ENCODE results near the gene NEK4.

DNA sequence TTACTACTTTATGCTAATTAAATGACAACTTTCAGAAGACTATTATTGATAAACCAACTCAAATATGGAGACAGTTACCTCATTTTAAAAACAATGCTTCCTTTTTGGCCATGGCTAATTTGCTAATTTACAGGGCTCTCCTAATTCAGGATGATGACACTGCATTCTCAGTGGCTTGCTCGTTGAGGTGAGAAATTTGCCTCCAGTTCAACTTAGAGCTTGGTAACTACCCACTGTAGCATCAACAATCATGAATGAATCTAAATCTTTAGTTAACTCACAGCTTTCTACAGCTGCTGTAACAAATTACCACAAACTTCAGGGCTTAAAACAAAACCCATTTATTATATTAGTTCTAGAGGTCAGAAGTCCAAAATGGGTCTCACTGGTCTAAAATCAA is 99.1 kb downstream of the NEK4 start:
- TF ChIP-seq, protein P1, sequence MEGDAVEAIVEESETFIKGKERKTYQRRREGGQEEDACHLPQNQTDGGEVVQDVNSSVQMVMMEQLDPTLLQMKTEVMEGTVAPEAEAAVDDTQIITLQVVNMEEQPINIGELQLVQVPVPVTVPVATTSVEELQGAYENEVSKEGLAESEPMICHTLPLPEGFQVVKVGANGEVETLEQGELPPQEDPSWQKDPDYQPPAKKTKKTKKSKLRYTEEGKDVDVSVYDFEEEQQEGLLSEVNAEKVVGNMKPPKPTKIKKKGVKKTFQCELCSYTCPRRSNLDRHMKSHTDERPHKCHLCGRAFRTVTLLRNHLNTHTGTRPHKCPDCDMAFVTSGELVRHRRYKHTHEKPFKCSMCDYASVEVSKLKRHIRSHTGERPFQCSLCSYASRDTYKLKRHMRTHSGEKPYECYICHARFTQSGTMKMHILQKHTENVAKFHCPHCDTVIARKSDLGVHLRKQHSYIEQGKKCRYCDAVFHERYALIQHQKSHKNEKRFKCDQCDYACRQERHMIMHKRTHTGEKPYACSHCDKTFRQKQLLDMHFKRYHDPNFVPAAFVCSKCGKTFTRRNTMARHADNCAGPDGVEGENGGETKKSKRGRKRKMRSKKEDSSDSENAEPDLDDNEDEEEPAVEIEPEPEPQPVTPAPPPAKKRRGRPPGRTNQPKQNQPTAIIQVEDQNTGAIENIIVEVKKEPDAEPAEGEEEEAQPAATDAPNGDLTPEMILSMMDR (IDR thresholded peaks at IDR 0.05) = no peak
- no peak for TF ChIP-seq POLR2A (IDR thresholded peaks at IDR 0.05)
